ENCODE measurements around the gene CACNB1. TPM values are rescaled to one million over a fixed set of nuclear protein-coding genes. Genes with fewer than 3 reads are reported as not detected.

The CACNB1 gene
- total and polyA plus RNA-seq, 2 of the 13 experiments (the other 11 are each of a cell fraction or from before 2014, with no cell fraction given), result 0.75 to 1.5 TPM

GRCh38 chr17:39231591-39232551, 34.4 kb upstream of the CACNB1 start (continued):
- TF ChIP-seq ZNF24 (IDR thresholded peaks at IDR 0.05) (no peak), KMT2B (CRISPR knock-in tag; IDR thresholded peaks at IDR 0.05) (no peak), PPARG (CRISPR knock-in tag; conservative IDR thresholded peaks at IDR 0.05) (no peak), ZHX1 (CRISPR knock-in tag; IDR thresholded peaks at IDR 0.05; ENCODE audit: low read depth) (no peak), HOXA7 (CRISPR knock-in tag; IDR thresholded peaks at IDR 0.05) (no peak), POLR2AphosphoS2 (IDR thresholded peaks at IDR 0.05; ENCODE audit: low read depth, low read length) (no peak), CCDC6 (CRISPR knock-in tag; IDR thresholded peaks at IDR 0.05) (no peak), RBFOX2 (IDR thresholded peaks at IDR 0.05; ENCODE audit: low read depth, low read length) (no peak), NKX3-1 (CRISPR knock-in tag; IDR thresholded peaks at IDR 0.05) (no peak), ZSCAN30 (CRISPR knock-in tag; IDR thresholded peaks at IDR 0.05) (no peak), REPIN1 (CRISPR knock-in tag; IDR thresholded peaks at IDR 0.05; ENCODE audit: borderline replicate concordance, low read depth) (peak; percentile 44; the same call in 1 of the 2 replicates), POGZ (CRISPR knock-in tag; IDR thresholded peaks at IDR 0.05) (no peak), SATB2 (CRISPR knock-in tag; IDR thresholded peaks at IDR 0.05) (no peak), KLF9 (CRISPR knock-in tag; IDR thresholded peaks at IDR 0.05; ENCODE audit: low read depth) (no peak), HNF4G (IDR thresholded peaks at IDR 0.05; ENCODE audit: borderline replicate concordance, low read depth, low read length) (no peak), HNF4G (CRISPR knock-in tag; IDR thresholded peaks at IDR 0.05; ENCODE audit: borderline replicate concordance, low read depth) (no peak), EP300 (IDR thresholded peaks at IDR 0.05; ENCODE audit: low read depth in 2 of 2, low read length in 2 of 2) (no peak), EP300 (CRISPR knock-in tag; IDR thresholded peaks at IDR 0.05; ENCODE audit: borderline replicate concordance) (no peak), RCOR2 (CRISPR knock-in tag; IDR thresholded peaks at IDR 0.05) (no peak), E2F1 (CRISPR knock-in tag; IDR thresholded peaks at IDR 0.05) (no peak), ZNF644 (CRISPR knock-in tag; IDR thresholded peaks at IDR 0.05; ENCODE audit: low read depth) (no peak), THAP11 (CRISPR knock-in tag; IDR thresholded peaks at IDR 0.05) (no peak), ZNF660 (CRISPR knock-in tag; IDR thresholded peaks at IDR 0.05; ENCODE audit: borderline replicate concordance, low read depth) (no peak), DDIT3 (CRISPR knock-in tag; IDR thresholded peaks at IDR 0.05) (no peak), ZNF382 (CRISPR knock-in tag; IDR thresholded peaks at IDR 0.05; ENCODE audit: borderline replicate concordance) (no peak), ZFP36L1 (CRISPR knock-in tag; IDR thresholded peaks at IDR 0.05) (no peak)
